Stimulated activated CD4-positive, alpha-beta T cell treated with anti-CD3 and anti-CD28 coated beads, Interleukin-1b, Interleukin-23, amount 100 ng/mL, for 1 hour (primary cell): ENCODE results near the gene DCLRE1A.
"Not testable (repeated sequence)": the region's sequence is repeated elsewhere in the genome, so short reads cannot be mapped to it uniquely, and the experiment has no call there.

ENCODE experiments used
- DNase-seq, 2 donors: peaks; one replicate each; pipeline ENCODE4 v3.0.0-alpha.2; 2020; ENCODE audit warnings: low read depth in 2 of 2

The DCLRE1A gene

GRCh38 chr10:113858541-113858940 is 4.7 kb upstream of the DCLRE1A start:
- DNase-seq = no peak

GRCh38 chr10:113857210-113857609 is 3.3 kb upstream of the DCLRE1A start:
- DNase-seq = no peak

- DNase-seq = no peak
Observed at GRCh38 chr10:113856563-113856962, 2.7 kb upstream of the DCLRE1A start.

GRCh38 chr10:113854761-113855588 is 1.1 kb upstream of the DCLRE1A start:
- DNase-seq = peak in 1 of 2 donors; percentile 16

GRCh38 chr10:113853578-113854012 is 287 bp downstream of the DCLRE1A start:
- DNase-seq = no peak

GRCh38 chr10:113849946-113850345 is 3.9 kb downstream of the DCLRE1A start:
- no peak for DNase-seq

GRCh38 chr10:113849140-113849803 is 4.6 kb downstream of the DCLRE1A start:
- DNase-seq = no peak

GRCh38 chr10:113846036-113846435 is 7.8 kb downstream of the DCLRE1A start:
- no peak for DNase-seq

GRCh38 chr10:113843972-113844485 is 9.9 kb downstream of the DCLRE1A start:
- DNase-seq = no peak

- no peak for DNase-seq
Observed at GRCh38 chr10:113842171-113842570, 11.7 kb downstream of the DCLRE1A start.

GRCh38 chr10:113828567-113828966 is 25.3 kb downstream of the DCLRE1A start:
- not testable (repeated sequence) for DNase-seq

GRCh38 chr10:113825791-113826190 is 28.1 kb downstream of the DCLRE1A start:
- no peak for DNase-seq

GRCh38 chr10:113823389-113823788 is 30.5 kb downstream of the DCLRE1A start:
- DNase-seq = no peak

- no peak for DNase-seq
Observed at GRCh38 chr10:113822174-113822573, 31.7 kb downstream of the DCLRE1A start.

GRCh38 chr10:113821306-113821705 is 32.6 kb downstream of the DCLRE1A start:
- DNase-seq = not testable (repeated sequence)

GRCh38 chr10:113820507-113820906 is 33.4 kb downstream of the DCLRE1A start:
- DNase-seq = no peak

- DNase-seq = no peak
Observed at GRCh38 chr10:113819989-113820388, 33.9 kb downstream of the DCLRE1A start.

GRCh38 chr10:113814700-113815099 is 39.2 kb downstream of the DCLRE1A start:
- DNase-seq = not testable (repeated sequence)

- DNase-seq = no peak
Observed at GRCh38 chr10:113808168-113808567, 45.7 kb downstream of the DCLRE1A start.

- no peak for DNase-seq
Observed at GRCh38 chr10:113806503-113806902, 47.4 kb downstream of the DCLRE1A start.

- DNase-seq = no peak
Observed at GRCh38 chr10:113802997-113803396, 50.9 kb downstream of the DCLRE1A start.

- DNase-seq = no peak
Observed at GRCh38 chr10:113801569-113801968, 52.3 kb downstream of the DCLRE1A start.

- no peak for DNase-seq
Observed at GRCh38 chr10:113791691-113792090, 62.2 kb downstream of the DCLRE1A start.
